RWPE2 (cell line): ENCODE data around the gene RNF20.

Experiments used
- ATAC-seq: fragments of 200-7000 bp; cut with Tn5 transposase; 3 replicates; pipeline ENCODE4 v1.9.1; 2021; ENCODE audit warnings: low read depth
- DNase-seq: peaks from one replicate; pipeline ENCODE4 v3.0.0-alpha.2; 2020; ENCODE audit warnings: low spot score
- H3K27ac ChIP-seq: fragments of 450-650 bp; 2 replicates; pipeline ENCODE4 v1.5.1; 2017; ENCODE audit warnings: mild to moderate bottlenecking; ENCODE audit not compliant: poor library complexity, severe bottlenecking
- H3K27me3 ChIP-seq: fragments of 250-450 bp; sonication (Bioruptor Pico); 2 replicates; pipeline ENCODE4 v1.5.1; 2021; ENCODE audit warnings: mild to moderate bottlenecking, moderate library complexity; ENCODE audit not compliant: insufficient read depth, poor library complexity, severe bottlenecking
- H3K36me3 ChIP-seq: fragments of 250-450 bp; sonication (Bioruptor Pico); 2 replicates; pipeline ENCODE4 v1.5.1; 2020; ENCODE audit warnings: low read depth, mild to moderate bottlenecking, moderate library complexity
- H3K4me1 ChIP-seq: fragments of 250-450 bp; sonication (Bioruptor Pico); 2 replicates; pipeline ENCODE4 v1.5.1; 2021; ENCODE audit warnings: mild to moderate bottlenecking, moderate library complexity; ENCODE audit not compliant: insufficient read depth, poor library complexity, severe bottlenecking
- H3K4me3 ChIP-seq: fragments of 250-450 bp; sonication (Bioruptor Pico); 2 replicates; pipeline ENCODE4 v1.5.1; 2021; ENCODE audit warnings: mild to moderate bottlenecking, moderate library complexity; ENCODE audit not compliant: severe bottlenecking
- H3K9me3 ChIP-seq: fragments of 250-450 bp; sonication (Bioruptor Pico); 2 replicates; pipeline ENCODE4 v1.5.1; 2021; ENCODE audit warnings: mild to moderate bottlenecking, moderate library complexity; ENCODE audit not compliant: severe bottlenecking
- TF ChIP-seq, protein P1 (sequence below): fragments of 450-650 bp; IDR thresholded peaks from one replicate; pipeline ENCODE4 v1.5.1; 2017; ENCODE audit warnings: mild to moderate bottlenecking, moderate library complexity; ENCODE audit not compliant: poor library complexity, severe bottlenecking

Gene RNF20

DNA sequence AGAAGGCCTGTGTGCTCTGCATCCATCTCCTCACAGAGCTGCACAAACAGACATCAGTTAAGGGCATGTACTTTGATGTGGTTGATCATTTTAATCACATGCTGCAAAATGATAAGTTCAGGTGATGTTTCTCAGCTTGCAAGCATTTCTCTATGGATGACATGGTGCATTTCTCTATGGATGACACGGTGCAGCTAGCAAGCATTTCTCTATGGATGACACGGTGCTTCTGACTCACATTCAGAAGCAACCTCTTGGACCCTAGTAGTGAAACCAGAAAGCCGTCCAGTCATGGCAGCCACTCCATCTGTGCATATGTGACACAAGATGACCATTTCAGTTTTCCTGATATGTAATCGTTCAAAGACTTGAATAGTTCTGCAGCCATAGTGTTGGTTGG, 24.1 kb upstream of the RNF20 start:
- Histone ChIP-seq H3K27me3 (no peaks in the 10 kb centered on the region), H3K9me3 (no peaks in the 10 kb centered on the region), H3K27ac (no peak overlapping the region), H3K36me3 (no peaks in the 10 kb centered on the region), H3K4me1 (no peaks in the 10 kb centered on the region), H3K4me3 (no peak overlapping the region)
- no peak for ATAC-seq
- TF ChIP-seq, protein P1, sequence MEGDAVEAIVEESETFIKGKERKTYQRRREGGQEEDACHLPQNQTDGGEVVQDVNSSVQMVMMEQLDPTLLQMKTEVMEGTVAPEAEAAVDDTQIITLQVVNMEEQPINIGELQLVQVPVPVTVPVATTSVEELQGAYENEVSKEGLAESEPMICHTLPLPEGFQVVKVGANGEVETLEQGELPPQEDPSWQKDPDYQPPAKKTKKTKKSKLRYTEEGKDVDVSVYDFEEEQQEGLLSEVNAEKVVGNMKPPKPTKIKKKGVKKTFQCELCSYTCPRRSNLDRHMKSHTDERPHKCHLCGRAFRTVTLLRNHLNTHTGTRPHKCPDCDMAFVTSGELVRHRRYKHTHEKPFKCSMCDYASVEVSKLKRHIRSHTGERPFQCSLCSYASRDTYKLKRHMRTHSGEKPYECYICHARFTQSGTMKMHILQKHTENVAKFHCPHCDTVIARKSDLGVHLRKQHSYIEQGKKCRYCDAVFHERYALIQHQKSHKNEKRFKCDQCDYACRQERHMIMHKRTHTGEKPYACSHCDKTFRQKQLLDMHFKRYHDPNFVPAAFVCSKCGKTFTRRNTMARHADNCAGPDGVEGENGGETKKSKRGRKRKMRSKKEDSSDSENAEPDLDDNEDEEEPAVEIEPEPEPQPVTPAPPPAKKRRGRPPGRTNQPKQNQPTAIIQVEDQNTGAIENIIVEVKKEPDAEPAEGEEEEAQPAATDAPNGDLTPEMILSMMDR = no peak
- no peak for DNase-seq

DNA sequence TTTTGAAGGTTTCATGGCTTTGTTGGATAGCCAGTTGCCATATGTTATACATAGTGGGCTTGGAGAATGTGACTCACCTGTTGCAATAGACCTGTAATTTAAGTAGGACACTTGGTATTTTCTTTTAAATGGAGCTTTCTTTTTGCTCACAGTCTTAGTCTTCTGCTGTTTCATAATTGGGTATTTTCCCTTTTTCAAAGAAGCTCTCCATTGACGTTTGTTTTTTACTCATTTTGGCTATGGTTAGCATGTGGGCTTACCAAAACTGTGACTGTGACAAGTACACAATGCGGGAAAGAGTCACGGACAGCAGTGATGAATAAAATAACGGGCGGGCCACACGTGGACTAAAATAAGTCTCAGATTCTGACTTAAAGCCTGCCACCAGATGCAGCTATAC, 23.2 kb upstream of the RNF20 start:
- H3K36me3 ChIP-seq = no peaks in the 10 kb centered on the region
- H3K4me1 ChIP-seq = no peaks in the 10 kb centered on the region
- ATAC-seq = no peak
- TF ChIP-seq, protein P1 = no peak
- DNase-seq = no peak
- H3K9me3 ChIP-seq = no peaks in the 10 kb centered on the region
- no peak overlapping the region for H3K27ac ChIP-seq
- H3K27me3 ChIP-seq = no peaks in the 10 kb centered on the region
- H3K4me3 ChIP-seq = no peak overlapping the region

DNA sequence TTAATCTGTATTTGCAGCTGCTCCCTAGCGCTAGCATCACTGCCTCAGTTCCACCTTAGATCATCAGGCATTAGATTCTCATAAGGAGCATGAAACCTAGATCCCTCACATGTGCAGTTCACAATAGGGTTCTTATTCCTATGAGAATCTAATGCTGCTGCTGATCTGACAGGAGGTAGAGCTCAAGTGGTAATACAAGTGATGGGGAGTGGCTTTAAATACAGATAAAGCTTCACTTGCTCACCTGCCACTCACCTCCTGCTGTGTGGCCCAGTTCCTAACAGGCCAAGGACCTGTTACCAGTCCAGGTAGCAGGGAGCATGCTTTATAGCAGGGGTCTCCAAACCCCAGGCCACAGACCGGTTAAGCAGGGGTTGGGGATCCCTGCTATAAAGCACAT, 22.6 kb upstream of the RNF20 start:
- no peaks in the 10 kb centered on the region for H3K27me3 ChIP-seq
- H3K9me3 ChIP-seq = no peaks in the 10 kb centered on the region
- no peak overlapping the region for H3K27ac ChIP-seq
- H3K36me3 ChIP-seq = no peaks in the 10 kb centered on the region
- TF ChIP-seq, protein P1 = no peak
- H3K4me3 ChIP-seq = no peak overlapping the region
- H3K4me1 ChIP-seq = no peaks in the 10 kb centered on the region
- no peak for ATAC-seq
- DNase-seq = no peak

DNA sequence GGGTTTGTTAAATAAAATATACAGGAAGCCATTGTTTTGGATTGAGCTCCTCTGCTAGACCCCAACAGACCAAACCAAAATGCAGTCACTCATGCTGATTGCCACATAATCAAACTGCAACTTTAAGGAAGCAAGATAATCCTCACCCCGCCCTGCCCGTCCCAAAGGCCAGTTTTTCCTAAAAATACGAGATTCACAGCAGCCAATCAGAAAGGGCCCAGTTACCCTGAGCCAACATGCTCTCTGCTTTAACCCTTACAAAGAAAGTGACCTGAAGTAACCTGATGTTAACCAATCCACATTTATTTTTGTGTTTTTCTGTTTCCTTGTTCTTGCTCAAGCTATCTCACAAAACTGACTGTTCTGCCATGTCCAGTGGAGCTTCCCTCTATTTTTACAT, 21.5 kb upstream of the RNF20 start:
- TF ChIP-seq, protein P1 = no peak
- no peaks in the 10 kb centered on the region for H3K36me3 ChIP-seq
- H3K9me3 ChIP-seq = no peaks in the 10 kb centered on the region
- DNase-seq (no peak), ATAC-seq (no peak)
- H3K27me3 ChIP-seq = no peaks in the 10 kb centered on the region
- no peaks in the 10 kb centered on the region for H3K4me1 ChIP-seq
- no peak overlapping the region for H3K27ac ChIP-seq
- no peak overlapping the region for H3K4me3 ChIP-seq

DNA sequence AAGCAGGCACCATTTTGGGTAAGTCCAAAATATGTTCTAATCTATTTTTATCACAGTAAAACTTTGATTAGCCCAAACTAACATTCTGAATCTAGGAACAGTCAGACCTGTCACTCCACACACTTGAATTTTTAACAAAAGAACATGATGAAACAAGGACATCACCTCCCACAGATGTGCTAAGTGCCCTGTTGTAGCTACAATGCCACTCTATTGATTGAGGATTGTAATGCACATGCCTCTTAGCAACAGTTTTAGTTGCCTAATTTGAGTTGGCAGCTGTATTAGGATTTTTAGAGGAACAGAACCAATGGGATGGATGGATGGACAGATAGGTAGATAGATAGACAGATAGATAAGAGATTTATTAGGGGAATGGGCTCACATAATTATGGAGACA, 20.3 kb upstream of the RNF20 start:
- Histone ChIP-seq H3K4me1 (no peaks in the 10 kb centered on the region), H3K27me3 (no peaks in the 10 kb centered on the region), H3K27ac (no peak overlapping the region), H3K4me3 (no peak overlapping the region), H3K36me3 (no peaks in the 10 kb centered on the region), H3K9me3 (no peaks in the 10 kb centered on the region)
- no peak for ATAC-seq
- DNase-seq = no peak
- TF ChIP-seq, protein P1 = no peak
